Fibroblast of villous mesenchyme (primary cell): Measurements from ENCODE around the gene ATAD3A. TPM values are rescaled to one million over a fixed set of nuclear protein-coding genes. Genes with fewer than 3 reads are reported as not detected.

ENCODE experiments used
- DNase-seq: peaks from one replicate; pipeline ENCODE4 v3.0.0-alpha.2; 2010; ENCODE audit warnings: low read depth
- H3K4me3 ChIP-seq: 2 replicates; pipeline ENCODE4 v1.5.1; 2011; ENCODE audit warnings: low read depth, mild to moderate bottlenecking, low read length
- CTCF ChIP-seq: IDR thresholded peaks from 2 replicates; pipeline ENCODE4 v1.5.1; 2012; ENCODE audit warnings: low read depth, mild to moderate bottlenecking, low read length; ENCODE audit not compliant: insufficient read depth
- total RNA-seq: library from RNA; depleted of rRNA; stranded (reverse); fragments of >200 nt; gene quantifications from 2 replicates; pipeline ENCODE4 v1.2.3, GENCODE V29; 2012

ATAD3A gene
- total RNA-seq, 1 donor, result 36.7 TPM

- TF ChIP-seq CTCF, result no peak
- DNase-seq, result no peak
Observed at GRCh38 chr1:1543706-1544099, 31.7 kb downstream of the ATAD3A start.

GRCh38 chr1:1544544-1544943 is 32.6 kb downstream of the ATAD3A start:
- no peak for TF ChIP-seq CTCF

More at GRCh38 chr1:1543706-1544099, 31.7 kb downstream of the ATAD3A start:
- no peak overlapping the region for H3K4me3 ChIP-seq

GRCh38 chr1:1545946-1546737 is 34.2 kb downstream of the ATAD3A start:
- peak; percentile 51 for DNase-seq
- no peak for TF ChIP-seq CTCF
- H3K4me3 ChIP-seq, result no peak overlapping the region

More at GRCh38 chr1:1544544-1544943, 32.6 kb downstream of the ATAD3A start:
- H3K4me3 ChIP-seq, result no peak overlapping the region
- no peak for DNase-seq

- H3K4me3 ChIP-seq, result no peak overlapping the region
- TF ChIP-seq CTCF, result no peak
- no peak for DNase-seq
Observed at GRCh38 chr1:1547011-1547410, 35.0 kb downstream of the ATAD3A start.

GRCh38 chr1:1547476-1547875 is 35.5 kb downstream of the ATAD3A start:
- DNase-seq, result no peak
- no peak overlapping the region for H3K4me3 ChIP-seq
- no peak for TF ChIP-seq CTCF

- TF ChIP-seq CTCF, result no peak
- DNase-seq, result no peak
- H3K4me3 ChIP-seq, result no peak overlapping the region
Observed at GRCh38 chr1:1548591-1548990, 36.6 kb downstream of the ATAD3A start.
